ENCODE data around the gene TOP3A.
"Not testable (repeated sequence)": the region's sequence is repeated elsewhere in the genome, so short reads cannot be mapped to it uniquely, and the experiment has no call there.

TOP3A gene

GRCh38 chr17:18314731-18315561, at the start of gene TOP3A, which contains the start of gene SMCR8:
TOP3A (minus strand) TSS chr17:18314994; CDS start chr17:18314778, 216 bp downstream.
SMCR8 (plus strand) TSS chr17:18315293; CDS start chr17:18315790, 497 bp downstream.
- DNase-seq = peak; percentile 97

GRCh38 chr17:18364166-18364565, 49.4 kb upstream of the TOP3A start:
- no peak for DNase-seq

- peak; percentile 93 for DNase-seq
These were observed 48.6 kb upstream of the TOP3A start, which contains the start of gene SHMT1 for GRCh38 chr17:18363101-18364049. SHMT1 (minus strand) TSS chr17:18363550; CDS start chr17:18355981, 7,569 bp downstream.

- DNase-seq = peak; percentile 45
These were observed 47.9 kb upstream of the TOP3A start for GRCh38 chr17:18362698-18363100.

GRCh38 chr17:18361837-18362697, 47.3 kb upstream of the TOP3A start:
- no peak for DNase-seq

GRCh38 chr17:18360518-18360917, 45.7 kb upstream of the TOP3A start:
- no peak for DNase-seq

GRCh38 chr17:18356624-18357023, 41.8 kb upstream of the TOP3A start:
- DNase-seq = no peak

GRCh38 chr17:18353541-18353940, 38.7 kb upstream of the TOP3A start:
- no peak for DNase-seq

- no peak for DNase-seq
These were observed 29.2 kb upstream of the TOP3A start for GRCh38 chr17:18344021-18344420.

GRCh38 chr17:18339933-18340332, 25.1 kb upstream of the TOP3A start:
- DNase-seq = no peak

GRCh38 chr17:18338158-18338557, 23.4 kb upstream of the TOP3A start:
- not testable (repeated sequence) for DNase-seq

GRCh38 chr17:18332909-18333489, 18.2 kb upstream of the TOP3A start:
- DNase-seq = no peak

GRCh38 chr17:18331879-18332278, 17.1 kb upstream of the TOP3A start:
- no peak for DNase-seq

GRCh38 chr17:18328643-18329204, 13.9 kb upstream of the TOP3A start:
- no peak for DNase-seq

GRCh38 chr17:18327556-18327955, 12.8 kb upstream of the TOP3A start:
- no peak for DNase-seq

GRCh38 chr17:18327093-18327492, 12.3 kb upstream of the TOP3A start:
- DNase-seq = no peak

GRCh38 chr17:18326572-18326971, 11.8 kb upstream of the TOP3A start:
- DNase-seq = no peak

GRCh38 chr17:18326039-18326438, 11.2 kb upstream of the TOP3A start:
- DNase-seq = no peak

- DNase-seq = no peak
These were observed 9.6 kb upstream of the TOP3A start for GRCh38 chr17:18324140-18325050.

- DNase-seq = no peak
These were observed 8.8 kb upstream of the TOP3A start for GRCh38 chr17:18323507-18324139.

All from NCI-H69 (cell line).